Stimulated activated naive CD8-positive, alpha-beta T cell treated with anti-CD3 and anti-CD28 coated beads, Interleukin-15, amount 100 ng/mL, for 72 hours (primary cell): ENCODE data around the gene ACTG1.
A peak's percentile ranks its signal among the peaks of the same experiment; 100 is the strongest.

Source experiments
- ATAC-seq: fragments of 150-1000 bp; cut with Tn5 transposase; 2 replicates; pipeline ENCODE4 v1.10.0; 2021; ENCODE audit warnings: mild to moderate bottlenecking, moderate library complexity
- DNase-seq, 2 donors: peaks; one replicate each; pipeline ENCODE4 v3.0.0; 2021 to 2022
- H3K27ac Mint-ChIP-seq, 2 donors: one replicate each; pipeline ENCODE4 v1.8.0; 2022; ENCODE audit warnings: mild to moderate bottlenecking in 2 of 2, mixed read lengths in 2 of 2, moderate library complexity in 2 of 2
- H3K27me3 Mint-ChIP-seq: one replicate; pipeline ENCODE4 v1.8.0; 2022; ENCODE audit warnings: mixed read lengths
- H3K4me1 Mint-ChIP-seq: one replicate; pipeline ENCODE4 v1.8.0; 2022; ENCODE audit warnings: mild to moderate bottlenecking, mixed read lengths
- H3K4me3 Mint-ChIP-seq, 2 donors: one replicate each; pipeline ENCODE4 v1.8.0; 2022; ENCODE audit warnings: mild to moderate bottlenecking in 2 of 2, mixed read lengths in 2 of 2, moderate library complexity in 1 of 2
- H3K9me3 Mint-ChIP-seq, 2 donors: one replicate each; pipeline ENCODE4 v1.8.0; 2022; ENCODE audit warnings: mixed read lengths in 2 of 2

Gene ACTG1

GRCh38 chr17:81516439-81516838, 3.8 kb upstream of the ACTG1 start:
- H3K27me3 Mint-ChIP-seq: no peaks in the 10 kb centered on the region
- ATAC-seq (no peak), DNase-seq (no peak)
- no peaks in the 10 kb centered on the region for H3K9me3 Mint-ChIP-seq
- no peak overlapping the region for H3K27ac Mint-ChIP-seq
- peak overlapping the region; percentile 95 to 97 for H3K4me3 Mint-ChIP-seq
- peaks cover 50% of the 10 kb centered on the region for H3K4me1 Mint-ChIP-seq

- Mint-ChIP-seq H3K9me3 (no peaks in the 10 kb centered on the region), H3K4me3 (peak overlapping the region; percentile 95 to 97), H3K4me1 (peaks cover 53% of the 10 kb centered on the region), H3K27ac (peak overlapping the region; percentile 94), H3K27me3 (no peaks in the 10 kb centered on the region)
- ATAC-seq: no peak
- DNase-seq: peak in 1 of 2 donors; percentile 34
Measured at GRCh38 chr17:81515530-81516041, 3.0 kb upstream of the ACTG1 start.

DNA sequence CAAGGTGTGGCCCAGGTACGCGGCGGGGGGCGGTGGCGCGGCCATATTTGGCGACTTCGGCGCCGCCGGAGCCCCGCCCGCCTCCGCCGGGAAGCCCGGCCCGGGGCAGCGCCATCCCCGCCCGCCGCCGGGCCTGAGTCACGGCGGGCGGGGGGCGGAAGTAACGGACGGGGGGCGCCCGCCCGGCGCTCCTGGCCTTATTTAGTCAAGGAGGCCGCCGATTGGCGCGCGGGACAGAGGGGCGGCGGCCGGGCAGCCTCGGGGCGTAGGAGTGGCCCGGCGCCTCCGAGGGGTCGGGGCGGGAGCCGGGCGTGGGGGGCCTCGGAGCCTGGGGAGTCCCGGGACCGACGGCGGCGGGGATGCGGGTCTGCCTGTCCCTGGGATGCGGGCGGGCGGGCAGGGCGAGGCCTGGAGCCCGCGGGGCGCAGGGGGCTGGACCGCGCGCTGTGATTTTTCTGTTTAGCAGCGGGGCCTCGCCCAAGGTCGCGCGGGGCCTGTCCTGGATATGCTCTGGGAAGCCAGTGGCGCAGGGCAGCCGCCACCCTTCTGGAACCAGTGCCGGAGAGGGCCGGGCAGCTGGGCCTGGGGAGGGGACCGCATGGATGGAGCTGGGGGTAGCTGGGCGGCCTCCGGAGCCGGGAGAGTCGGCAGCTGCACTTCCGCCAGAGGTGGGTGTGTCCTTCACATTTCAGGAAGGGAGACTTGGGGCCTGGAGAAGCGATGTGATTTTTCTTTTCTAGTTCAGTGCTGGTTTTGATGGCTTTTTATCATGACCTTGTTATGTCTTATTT, 2.3 kb upstream of the ACTG1 start:
- no peaks in the 10 kb centered on the region for H3K27me3 Mint-ChIP-seq
- peak; percentile 68 to 77 for DNase-seq
- H3K27ac Mint-ChIP-seq: peak overlapping the region; percentile 94
- peak; percentile 44 for ATAC-seq
- peaks cover 56% of the 10 kb centered on the region for H3K4me1 Mint-ChIP-seq
- H3K9me3 Mint-ChIP-seq: no peaks in the 10 kb centered on the region
- H3K4me3 Mint-ChIP-seq: peak overlapping the region; percentile 95 to 97

GRCh38 chr17:81514489-81514738, 1.8 kb upstream of the ACTG1 start:
- Mint-ChIP-seq H3K9me3 (no peaks in the 10 kb centered on the region), H3K4me3 (peak overlapping the region; percentile 95 to 98), H3K27me3 (no peaks in the 10 kb centered on the region), H3K4me1 (peaks cover 58% of the 10 kb centered on the region), H3K27ac (peak overlapping the region in 1 of 2 donors; percentile 54)
- ATAC-seq (no peak), DNase-seq (no peak)

DNA sequence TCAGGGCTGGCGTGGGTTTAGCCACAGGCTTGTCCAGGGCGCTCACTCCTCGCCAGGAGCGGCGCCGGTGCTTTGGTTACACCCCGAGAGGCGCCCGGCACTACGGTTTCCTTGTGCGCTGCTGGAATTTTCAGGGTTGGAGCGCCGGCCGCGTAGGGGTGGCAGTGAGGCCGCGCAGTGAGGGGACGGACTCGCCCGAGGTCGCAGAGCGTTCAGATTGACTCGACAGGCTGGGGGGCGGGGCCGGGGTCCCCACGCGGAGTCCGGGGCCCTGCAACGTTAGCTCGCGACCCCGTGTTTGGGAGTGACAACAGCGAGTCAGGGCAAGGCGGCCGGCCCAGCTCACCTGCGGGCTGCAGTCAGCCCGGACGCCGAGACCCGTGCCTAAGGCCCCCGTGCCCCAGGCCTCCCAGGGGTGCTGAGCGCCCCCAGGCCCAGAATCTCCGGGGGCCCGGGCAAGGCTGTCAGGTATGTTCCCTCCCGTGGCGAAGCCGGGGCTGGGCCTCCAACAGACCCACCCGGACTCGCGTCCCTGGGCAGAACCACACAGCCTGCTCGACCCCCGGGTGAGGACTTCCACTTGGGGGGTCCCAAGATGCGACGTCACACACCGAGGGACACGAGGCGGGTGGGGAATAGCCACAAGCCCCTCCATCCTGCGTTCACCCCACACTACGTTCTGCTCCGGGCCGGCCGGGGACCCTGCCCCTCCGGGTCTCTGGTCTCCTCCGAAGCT, 1.3 kb upstream of the ACTG1 start:
- ATAC-seq (peak; percentile 7), DNase-seq (peak; percentile 69 to 72)
- Mint-ChIP-seq H3K4me1 (peaks cover 62% of the 10 kb centered on the region), H3K4me3 (peak overlapping the region; percentile 95 to 98), H3K27ac (peak overlapping the region; percentile 92 to 95), H3K27me3 (no peaks in the 10 kb centered on the region), H3K9me3 (no peaks in the 10 kb centered on the region)

- H3K9me3 Mint-ChIP-seq: no peaks in the 10 kb centered on the region
- DNase-seq (peak; percentile 88 to 89), ATAC-seq (peak; percentile 62)
- H3K4me3 Mint-ChIP-seq: peak overlapping the region; percentile 95 to 98
- H3K27me3 Mint-ChIP-seq: no peaks in the 10 kb centered on the region
- H3K4me1 Mint-ChIP-seq: peaks cover 63% of the 10 kb centered on the region
- peak overlapping the region; percentile 92 to 95 for H3K27ac Mint-ChIP-seq
Measured at GRCh38 chr17:81513372-81513752, 763 bp upstream of the ACTG1 start.

DNA sequence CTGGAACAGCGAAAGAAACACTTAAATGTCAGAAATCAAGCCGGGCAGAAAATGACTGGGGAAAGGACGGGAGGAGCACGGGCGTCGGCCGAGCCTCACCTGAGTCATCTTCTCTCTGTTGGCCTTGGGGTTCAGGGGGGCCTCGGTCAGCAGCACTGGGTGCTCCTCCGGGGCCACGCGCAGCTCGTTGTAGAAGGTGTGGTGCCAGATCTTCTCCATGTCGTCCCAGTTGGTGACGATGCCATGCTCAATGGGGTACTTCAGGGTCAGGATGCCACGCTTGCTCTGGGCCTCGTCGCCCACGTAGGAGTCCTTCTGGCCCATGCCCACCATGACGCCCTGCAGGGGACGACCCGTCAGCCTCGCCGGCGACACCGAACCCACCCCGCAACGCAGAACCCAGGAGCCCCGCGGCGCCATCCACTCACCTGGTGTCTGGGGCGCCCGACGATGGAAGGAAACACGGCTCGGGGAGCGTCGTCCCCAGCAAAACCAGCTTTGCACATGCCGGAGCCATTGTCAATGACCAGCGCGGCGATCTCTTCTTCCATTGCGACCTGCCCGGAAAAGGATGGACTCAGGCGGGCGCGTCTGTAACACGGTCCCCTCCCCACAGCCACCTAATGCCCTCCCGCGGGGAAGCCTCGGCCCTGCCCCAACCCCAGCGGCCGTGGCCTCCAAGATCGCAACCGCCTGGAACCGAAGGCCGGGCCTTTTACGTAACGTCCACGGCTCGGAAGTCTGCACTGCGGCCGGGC, 616 bp downstream of the ACTG1 start:
- ATAC-seq (no peak), DNase-seq (peak; percentile 44 to 50)
- Mint-ChIP-seq H3K4me1 (peaks cover 59% of the 10 kb centered on the region), H3K27me3 (no peaks in the 10 kb centered on the region), H3K4me3 (peak overlapping the region; percentile 96 to 98), H3K27ac (peak overlapping the region; percentile 93), H3K9me3 (no peaks in the 10 kb centered on the region)

GRCh38 chr17:81511554-81511803, 1.1 kb downstream of the ACTG1 start:
- H3K27me3 Mint-ChIP-seq: no peaks in the 10 kb centered on the region

DNA sequence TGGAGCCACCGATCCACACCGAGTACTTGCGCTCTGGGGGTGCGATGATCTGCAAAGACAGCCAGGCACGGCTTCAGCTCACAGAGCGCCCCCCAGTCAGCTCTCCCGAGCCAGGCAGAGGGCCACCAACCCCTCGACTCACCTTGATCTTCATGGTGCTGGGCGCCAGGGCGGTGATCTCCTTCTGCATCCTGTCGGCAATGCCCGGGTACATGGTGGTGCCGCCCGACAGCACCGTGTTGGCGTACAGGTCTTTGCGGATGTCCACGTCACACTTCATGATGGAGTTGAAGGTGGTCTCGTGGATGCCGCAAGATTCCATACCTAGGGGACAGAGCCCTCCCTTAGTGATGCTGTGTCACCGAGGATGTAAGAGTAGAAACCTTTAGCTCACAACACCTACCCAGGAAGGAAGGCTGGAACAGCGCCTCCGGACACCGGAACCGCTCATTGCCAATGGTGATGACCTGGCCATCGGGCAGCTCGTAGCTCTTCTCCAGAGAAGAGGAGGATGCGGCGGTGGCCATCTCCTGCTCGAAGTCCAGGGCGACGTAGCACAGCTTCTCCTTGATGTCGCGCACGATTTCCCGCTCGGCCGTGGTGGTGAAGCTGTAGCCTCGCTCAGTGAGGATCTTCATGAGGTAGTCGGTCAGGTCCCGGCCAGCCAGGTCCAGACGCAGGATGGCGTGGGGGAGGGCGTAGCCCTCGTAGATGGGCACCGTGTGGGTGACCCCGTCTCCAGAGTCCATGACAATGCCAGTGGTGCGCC, 1.6 kb downstream of the ACTG1 start:
- DNase-seq (peak; percentile 45 to 62), ATAC-seq (no peak)
- Mint-ChIP-seq H3K4me1 (peaks cover 49% of the 10 kb centered on the region), H3K9me3 (no peaks in the 10 kb centered on the region), H3K27ac (peak overlapping the region; percentile 93), H3K27me3 (no peaks in the 10 kb centered on the region), H3K4me3 (peak overlapping the region; percentile 96 to 98)

More at GRCh38 chr17:81511554-81511803, 1.1 kb downstream of the ACTG1 start:
- H3K9me3 Mint-ChIP-seq: no peaks in the 10 kb centered on the region
- no peak for ATAC-seq
- H3K4me3 Mint-ChIP-seq: peak overlapping the region; percentile 96 to 98
- DNase-seq: no peak
- peaks cover 54% of the 10 kb centered on the region for H3K4me1 Mint-ChIP-seq
- H3K27ac Mint-ChIP-seq: peak overlapping the region; percentile 93

DNA sequence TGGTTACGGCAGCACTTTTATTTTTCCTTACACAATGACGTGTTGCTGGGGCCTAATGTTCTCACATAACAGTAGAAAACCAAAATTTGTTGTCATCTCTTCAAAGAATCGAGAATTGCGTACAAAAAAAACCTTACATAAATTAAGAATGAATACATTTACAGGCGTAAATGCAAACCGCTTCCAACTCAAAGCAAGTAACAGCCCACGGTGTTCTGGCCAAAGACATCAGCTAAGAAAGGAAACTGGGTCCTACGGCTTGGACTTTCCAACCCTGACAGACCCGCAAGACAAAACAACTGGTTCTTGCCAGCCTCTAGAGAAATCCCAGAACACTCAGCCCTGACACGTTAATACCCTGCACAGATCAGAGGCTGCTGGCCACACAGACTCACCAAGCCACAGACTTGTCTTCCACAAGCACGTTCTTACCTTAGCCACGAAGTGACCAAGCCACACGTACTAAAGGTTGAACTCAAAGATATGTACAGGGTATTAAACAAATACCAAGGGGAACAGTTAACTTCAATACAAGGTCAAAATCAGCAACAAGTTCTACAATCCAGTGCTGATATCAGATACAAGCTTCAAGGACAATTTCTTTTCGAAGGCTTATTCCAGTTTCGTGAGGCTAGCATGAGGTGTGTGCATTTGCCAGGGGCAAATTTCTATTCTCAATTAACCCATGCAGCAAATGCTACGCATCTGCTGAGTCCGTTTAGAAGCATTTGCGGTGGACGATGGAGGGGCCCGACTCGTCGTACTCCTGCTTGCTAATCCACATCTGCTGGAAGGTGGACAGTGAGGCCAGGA, 2.4 kb downstream of the ACTG1 start:
- H3K4me3 Mint-ChIP-seq: peak overlapping the region; percentile 96 to 98
- peak overlapping the region; percentile 93 for H3K27ac Mint-ChIP-seq
- ATAC-seq (no peak), DNase-seq (peak in 1 of 2 donors; percentile 38)
- H3K9me3 Mint-ChIP-seq: no peaks in the 10 kb centered on the region
- peaks cover 41% of the 10 kb centered on the region for H3K4me1 Mint-ChIP-seq
- no peaks in the 10 kb centered on the region for H3K27me3 Mint-ChIP-seq

- no peak for DNase-seq
- Mint-ChIP-seq H3K9me3 (no peaks in the 10 kb centered on the region), H3K27ac (peak overlapping the region; percentile 91 to 92), H3K4me1 (peaks cover 39% of the 10 kb centered on the region), H3K4me3 (peak overlapping the region; percentile 96 to 98), H3K27me3 (no peaks in the 10 kb centered on the region)
- no peak for ATAC-seq
Measured at GRCh38 chr17:81509207-81509971, 3.2 kb downstream of the ACTG1 start.

GRCh38 chr17:81508639-81509206, 3.9 kb downstream of the ACTG1 start:
- ATAC-seq (no peak), DNase-seq (no peak)
- peak overlapping the region in 1 of 2 donors; percentile 91 for H3K27ac Mint-ChIP-seq
- no peaks in the 10 kb centered on the region for H3K27me3 Mint-ChIP-seq
- H3K4me3 Mint-ChIP-seq: peak overlapping the region; percentile 96 to 98
- H3K9me3 Mint-ChIP-seq: no peaks in the 10 kb centered on the region
- peaks cover 39% of the 10 kb centered on the region for H3K4me1 Mint-ChIP-seq

DNA sequence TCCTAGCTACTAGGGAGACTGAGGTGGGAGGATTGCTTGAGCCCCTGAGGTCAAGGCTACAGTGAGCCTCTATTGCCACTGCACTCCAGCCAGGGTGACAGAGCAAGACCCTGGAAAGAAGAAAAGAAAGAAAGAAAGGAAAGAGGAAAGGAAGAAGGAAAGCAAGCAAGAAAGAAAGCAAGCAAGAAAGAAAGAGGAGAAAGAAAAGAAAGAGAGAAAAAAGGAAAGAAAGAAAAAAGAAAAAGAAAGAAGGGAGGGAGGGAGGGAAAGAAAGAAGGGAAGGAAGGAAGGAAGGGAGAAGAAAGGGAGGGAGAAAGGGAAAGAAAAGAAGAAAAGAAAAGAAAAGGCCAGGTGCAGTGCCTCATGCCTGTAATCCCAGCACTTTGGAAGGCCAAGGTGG, 9.0 kb downstream of the ACTG1 start:
- Mint-ChIP-seq H3K27ac (no peak overlapping the region), H3K9me3 (no peaks in the 10 kb centered on the region), H3K4me1 (peaks cover 12% of the 10 kb centered on the region), H3K4me3 (no peak overlapping the region), H3K27me3 (no peaks in the 10 kb centered on the region)
- DNase-seq (no peak), ATAC-seq (no peak)
